CD4-positive, alpha-beta T cell (primary cell): ENCODE data around the gene HRC. TPM values are rescaled to one million over a fixed set of nuclear protein-coding genes. Genes with fewer than 3 reads are reported as not detected.
A peak's percentile ranks its signal among the peaks of the same experiment; 100 is the strongest.

Source experiments
- ATAC-seq: fragments of 200-7000 bp; cut with Tn5 transposase; one replicate; pipeline ENCODE4 v1.10.0; 2022; ENCODE audit warnings: mild to moderate bottlenecking; ENCODE audit not compliant: poor library complexity
- CTCF ChIA-PET: fragments of 350-600 bp; sonication (Branson Sonifier 250); formaldehyde crosslinking; loops from one replicate; lab custom pipeline; 2021; ENCODE audit warnings: antibody characterized with exemption, inconsistent platforms; lab: Charles Lee
- POLR2A ChIA-PET: fragments of 350-600 bp; sonication (Branson Sonifier 250); formaldehyde crosslinking; loops from one replicate; lab custom pipeline; 2021; ENCODE audit warnings: antibody characterized with exemption, inconsistent platforms; lab: Charles Lee
- DNase-seq, 14 experiments: peaks; one replicate each; pipeline ENCODE4 v3.0.0-alpha.2; 2013 to 2020; ENCODE audit warnings: mixed read lengths in 2 of 14
- H3K27ac ChIP-seq, 2 donors: one replicate each; pipeline versions ENCODE4 v1.5.1 to v1.7.0; 2013; ENCODE audit warnings: low read length in 2 of 2, low read depth in 1 of 2, mild to moderate bottlenecking in 1 of 2
- H3K27me3 ChIP-seq, 2 experiments: 1 replicate in 1 of 2; 2 replicates in 1 of 2; pipeline versions ENCODE4 v1.6.1 to v1.7.0; 2013; ENCODE audit warnings: low read length in 2 of 2, control low read depth in 1 of 2, mild to moderate bottlenecking in 1 of 2, moderate library complexity in 1 of 2; ENCODE audit not compliant: insufficient read depth in 2 of 2, control insufficient read depth in 1 of 2
- H3K36me3 ChIP-seq: one replicate; pipeline ENCODE4 v1.6.1; 2013; ENCODE audit warnings: low read length, control low read depth; ENCODE audit not compliant: insufficient read depth
- H3K4me1 ChIP-seq: one replicate; pipeline ENCODE4 v1.6.1; 2013; ENCODE audit warnings: low read length, control low read depth; ENCODE audit not compliant: insufficient read depth
- H3K4me3 ChIP-seq: one replicate; pipeline ENCODE4 v1.5.1; 2013; ENCODE audit warnings: mild to moderate bottlenecking, low read length, moderate library complexity
- H3K9me3 ChIP-seq, 2 experiments: 1 replicate in 1 of 2; 2 replicates in 1 of 2; pipeline versions ENCODE4 v1.6.1 to v1.7.0; 2013; ENCODE audit warnings: low read length in 2 of 2, mild to moderate bottlenecking in 2 of 2, control low read depth in 1 of 2, moderate library complexity in 1 of 2; ENCODE audit not compliant: control insufficient read depth in 1 of 2, insufficient read depth in 1 of 2
- H3K27ac Mint-ChIP-seq: one replicate; pipeline ENCODE4 v1.8.0; 2020; ENCODE audit warnings: mixed read lengths
- H3K27me3 Mint-ChIP-seq: one replicate; pipeline ENCODE4 v1.8.0; 2021; ENCODE audit warnings: mixed read lengths
- H3K36me3 Mint-ChIP-seq: one replicate; pipeline ENCODE4 v1.8.0; 2021; ENCODE audit warnings: low read depth, mixed read lengths
- H3K4me1 Mint-ChIP-seq: one replicate; pipeline ENCODE4 v1.8.0; 2021; ENCODE audit warnings: low read depth, mixed read lengths
- H3K4me3 Mint-ChIP-seq: one replicate; pipeline ENCODE4 v1.8.0; 2020; ENCODE audit warnings: mild to moderate bottlenecking, mixed read lengths
- H3K9me3 Mint-ChIP-seq: one replicate; pipeline ENCODE4 v1.8.0; 2020; ENCODE audit warnings: mixed read lengths
- CTCF ChIP-seq: fragments of 200-600 bp; IDR thresholded peaks from one replicate; pipeline ENCODE4 v1.8.0; 2022; ENCODE audit warnings: antibody characterized with exemption, mild to moderate bottlenecking
- intact Hi-C, 2 experiments: fragments of 100-400 bp; cut with DNase I in 1 of 2; cut with micrococcal nuclease in 1 of 2; formaldehyde crosslinking; loops; one replicate each; pipeline versions ENCODE4 v1.15.1 to v1.9.0; 2023 to 2025; cut with DNase I, micrococcal nuclease
- polyA plus RNA-seq, 2 donors: library from polyadenylated mRNA; unstranded; fragments of 120-200 nt; gene quantifications; one replicate each; pipeline ENCODE4 v1.2.1, GENCODE V29; 2013
- total RNA-seq, 174 experiments: library from RNA in 2 of 174; stranded (reverse) in 2 of 174; gene quantifications; one replicate each; pipeline ENCODE4 v1.2.3 and lab custom pipeline; 2021 to 2026

HRC gene
- not detected for total RNA-seq
- not detected for polyA plus RNA-seq (2013, experiment 1 of 2)
- 3.2 TPM for polyA plus RNA-seq (2013, experiment 2 of 2)
- 0 to 0.09 (median 0) reads per million in 172 experiments for total RNA-seq (lab: John Stamatoyannopoulos, UW)

- POLR2A ChIA-PET, result no interaction called here
- TF ChIP-seq CTCF, result no peak
- H3K27ac ChIP-seq, result no peak within 1 kb of the TSS
- no peaks in the 10 kb centered on the region for H3K36me3 ChIP-seq
- peaks cover 28% of the 10 kb centered on the region for H3K4me1 Mint-ChIP-seq
- peaks cover 84% of the 10 kb centered on the region for H3K27me3 Mint-ChIP-seq
- H3K9me3 Mint-ChIP-seq, result no peaks in the 10 kb centered on the region
- peaks cover 0 to 44% of the 10 kb centered on the region in 2 experiments for H3K9me3 ChIP-seq
- ATAC-seq, result no peak
- CTCF ChIA-PET, result no interaction called here
- intact Hi-C loops, result no loop called here
- H3K36me3 Mint-ChIP-seq, result no peaks in the 10 kb centered on the region
- H3K27ac Mint-ChIP-seq, result no peak within 1 kb of the TSS
- peak in 1 of 14 experiments; percentile 28 for DNase-seq
- H3K27me3 ChIP-seq, result peaks cover 49 to 58% of the 10 kb centered on the region in 2 experiments
- H3K4me3 ChIP-seq, result no peak within 1 kb of the TSS
- no peak within 1 kb of the TSS for H3K4me3 Mint-ChIP-seq
- H3K4me1 ChIP-seq, result peaks cover 32% of the 10 kb centered on the region
These were observed at the start of gene HRC for GRCh38 chr19:49155005-49155819. TSS of gene HRC (minus strand) at chr19:49155396. CDS start at chr19:49155237, 159 bp downstream.

GRCh38 chr19:49201042-49201441, 45.8 kb upstream of the HRC start:
- intact Hi-C loops, result no loop called here
- H3K9me3 Mint-ChIP-seq, result no peaks in the 10 kb centered on the region
- no peak for TF ChIP-seq CTCF
- H3K4me1 Mint-ChIP-seq, result no peaks in the 10 kb centered on the region
- Histone ChIP-seq H3K27me3 (no peaks in the 10 kb centered on the region), H3K36me3 (no peaks in the 10 kb centered on the region), H3K4me1 (no peaks in the 10 kb centered on the region), H3K4me3 (no peak overlapping the region), H3K27ac (no peak overlapping the region), H3K9me3 (no peaks in the 10 kb centered on the region)
- H3K4me3 Mint-ChIP-seq, result no peak overlapping the region
- H3K27me3 Mint-ChIP-seq, result peaks cover 10% of the 10 kb centered on the region
- ATAC-seq (no peak), DNase-seq (no peak)
- H3K36me3 Mint-ChIP-seq, result no peaks in the 10 kb centered on the region
- ChIA-PET POLR2A (no interaction called here), CTCF (no interaction called here)
- no peak overlapping the region for H3K27ac Mint-ChIP-seq

- H3K4me3 Mint-ChIP-seq, result no peak overlapping the region
- Histone ChIP-seq H3K9me3 (no peaks in the 10 kb centered on the region), H3K27me3 (no peaks in the 10 kb centered on the region), H3K4me1 (no peaks in the 10 kb centered on the region), H3K36me3 (no peaks in the 10 kb centered on the region), H3K4me3 (no peak overlapping the region), H3K27ac (no peak overlapping the region)
- H3K27ac Mint-ChIP-seq, result no peak overlapping the region
- ChIA-PET POLR2A (no interaction called here), CTCF (interaction anchor here (4.5 kb wide), 1 partner anchor 102 kb away, joined by 31 read pairs; no protein-coding TSS in a partner anchor)
- no peaks in the 10 kb centered on the region for H3K9me3 Mint-ChIP-seq
- peaks cover 10% of the 10 kb centered on the region for H3K27me3 Mint-ChIP-seq
- H3K36me3 Mint-ChIP-seq, result no peaks in the 10 kb centered on the region
- ATAC-seq (no peak), DNase-seq (peak in 2 of 14 experiments; percentile 22 to 50)
- intact Hi-C loops, result no loop called here
- H3K4me1 Mint-ChIP-seq, result no peaks in the 10 kb centered on the region
- no peak for TF ChIP-seq CTCF
These were observed 45.2 kb upstream of the HRC start for GRCh38 chr19:49200238-49200862.
